Epithelial cell of esophagus (primary cell): ENCODE measurements around the gene ANKRD12.
A peak's percentile ranks its signal among the peaks of the same experiment; 100 is the strongest.

ENCODE experiments used
- DNase-seq: peaks from one replicate; pipeline ENCODE4 v3.0.0; 2010; ENCODE audit warnings: low read depth
- H3K4me3 ChIP-seq: 2 replicates; pipeline ENCODE4 v1.5.1; 2011; ENCODE audit warnings: mild to moderate bottlenecking, low read length, control low read depth
- CTCF ChIP-seq: IDR thresholded peaks from 2 replicates; pipeline ENCODE4 v1.5.1; 2011; ENCODE audit warnings: low read depth, mild to moderate bottlenecking, low read length, control low read depth, inconsistent platforms; ENCODE audit not compliant: insufficient read depth; ENCODE audit errors: missing control alignments

ANKRD12 gene

DNA sequence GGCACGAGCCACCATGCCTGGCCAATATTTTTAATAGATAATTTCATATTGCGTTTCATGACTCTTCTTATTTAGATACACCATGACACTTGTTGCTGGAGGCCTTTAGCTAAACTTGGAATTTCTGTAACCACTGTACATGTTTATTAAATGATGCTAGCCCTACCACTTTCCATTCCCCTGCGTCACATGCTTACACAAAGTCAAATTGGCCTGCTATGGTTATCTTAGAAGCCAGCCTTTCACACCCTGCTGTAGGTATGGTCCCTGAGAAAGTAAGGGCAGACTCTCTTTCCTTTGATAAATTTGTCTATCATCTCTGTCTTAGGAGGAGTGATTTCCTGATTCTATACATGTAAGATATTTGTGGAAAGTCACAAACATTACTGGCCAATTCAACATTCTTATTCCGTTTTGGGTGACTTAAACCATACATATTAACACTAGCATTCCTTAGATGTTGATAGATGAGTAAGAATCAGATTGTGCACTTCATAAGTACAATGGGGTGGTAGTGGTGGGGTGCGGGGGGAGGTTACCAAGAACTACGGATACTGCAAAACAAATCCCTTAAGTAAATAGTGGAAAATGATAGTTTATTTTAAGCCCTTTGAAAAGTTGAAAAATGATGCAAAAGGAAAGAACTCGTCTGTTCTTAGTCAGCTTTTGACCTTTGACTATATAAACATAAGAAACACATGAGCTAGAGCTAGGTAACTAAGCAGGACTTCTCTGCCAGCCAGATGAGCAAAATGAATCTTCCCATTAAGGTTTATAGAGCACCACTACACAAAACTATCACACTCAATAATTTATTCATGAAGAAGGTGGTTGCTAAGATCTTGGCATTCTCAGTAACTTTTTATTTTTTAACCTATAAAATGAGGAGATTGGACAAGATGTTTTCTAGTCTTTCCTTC lies 42.0 kb upstream of the ANKRD12 start:
- DNase-seq = peak; percentile 57
- TF ChIP-seq CTCF = no peak
- H3K4me3 ChIP-seq = no peak overlapping the region

DNA sequence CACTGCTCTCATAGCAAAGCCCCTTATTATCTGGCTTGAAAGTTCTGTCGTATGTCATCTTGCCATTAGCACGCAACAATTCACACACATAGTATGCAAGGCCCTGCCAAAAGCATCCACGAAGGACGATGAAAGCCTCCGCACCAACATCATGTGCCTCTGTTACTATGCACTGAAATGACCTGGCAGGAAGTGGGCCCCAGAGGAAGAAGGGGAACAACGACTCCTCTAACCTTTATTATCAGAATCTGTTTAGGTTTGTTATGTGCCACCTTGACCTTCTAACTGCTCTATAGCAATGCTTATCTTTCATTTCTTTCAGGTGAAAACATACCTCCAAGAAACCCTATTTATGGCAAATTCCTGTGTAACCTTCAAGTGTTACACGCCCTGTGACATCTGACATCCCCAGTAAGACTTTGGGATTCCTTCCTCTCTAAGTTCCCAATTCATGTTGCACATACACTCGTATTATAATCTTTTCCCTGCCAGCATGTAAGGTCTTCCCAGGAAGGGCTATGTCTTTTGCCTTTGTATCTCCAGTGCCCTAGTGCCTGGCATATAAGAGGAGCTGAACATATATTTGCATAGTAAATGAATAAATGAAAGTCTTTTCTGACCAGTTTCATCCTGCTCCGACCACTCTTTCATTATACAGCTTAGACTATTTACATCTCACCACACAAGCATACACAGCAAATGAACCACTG lies 41.1 kb upstream of the ANKRD12 start:
- no peak overlapping the region for H3K4me3 ChIP-seq
- TF ChIP-seq CTCF = no peak
- DNase-seq = no peak

- H3K4me3 ChIP-seq = no peak overlapping the region
- no peak for DNase-seq
Observed at GRCh38 chr18:9096007-9096371, 40.6 kb upstream of the ANKRD12 start.

DNA sequence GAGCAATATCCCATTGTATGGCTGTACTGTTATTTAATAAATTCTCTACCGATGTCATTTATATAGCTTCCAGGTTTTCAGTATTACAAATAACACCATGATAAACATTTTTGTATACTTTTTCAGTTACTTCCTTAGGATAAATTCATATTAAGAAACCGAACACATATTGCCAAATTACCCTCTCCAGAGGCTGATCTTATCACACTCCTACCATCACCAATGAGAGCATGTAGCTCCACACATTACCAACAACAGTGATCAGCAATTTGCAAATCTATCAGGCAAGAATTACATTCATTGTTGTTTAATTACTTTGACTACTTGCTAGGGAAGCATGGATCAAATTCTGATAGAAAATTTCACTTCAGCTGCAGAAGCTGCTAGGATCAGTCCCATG lies 39.9 kb upstream of the ANKRD12 start:
- TF ChIP-seq CTCF = no peak
- no peak overlapping the region for H3K4me3 ChIP-seq

More at GRCh38 chr18:9096007-9096371, 40.6 kb upstream of the ANKRD12 start:
- TF ChIP-seq CTCF = no peak

DNA sequence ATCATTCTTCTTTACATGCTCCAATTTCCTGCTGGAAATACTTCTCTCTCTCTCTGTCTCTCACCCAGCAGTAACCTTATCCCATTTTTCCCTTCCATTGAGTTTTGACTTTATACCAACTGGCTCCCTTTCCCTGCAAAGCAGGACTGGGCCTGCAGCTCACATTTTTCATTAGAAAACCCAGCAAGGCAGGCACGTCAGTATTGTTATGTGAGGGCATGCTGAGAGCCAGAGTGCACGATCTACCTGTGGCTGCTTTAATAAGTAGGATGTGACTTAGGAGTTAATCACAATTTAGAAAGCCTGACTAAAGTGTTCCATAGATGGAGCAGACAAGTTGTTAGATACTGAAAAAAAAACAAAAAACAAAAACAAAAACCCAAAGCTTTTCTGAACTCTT lies 39.2 kb upstream of the ANKRD12 start:
- DNase-seq = peak; percentile 59
- no peak for TF ChIP-seq CTCF
- no peak overlapping the region for H3K4me3 ChIP-seq

More for the DNA sequence above, 39.9 kb upstream of the ANKRD12 start:
- DNase-seq = no peak

GRCh38 chr18:9100796-9101195 lies 35.8 kb upstream of the ANKRD12 start:
- DNase-seq = no peak
- no peak overlapping the region for H3K4me3 ChIP-seq
- no peak for TF ChIP-seq CTCF
